GM12878 (cell line): ENCODE results near the gene HOTAIR.

Experiments
- CBFB ChIP-seq: IDR thresholded peaks from 2 replicates; pipeline ENCODE4 v1.6.1; 2016; ENCODE audit warnings: antibody characterized with exemption, low read depth
- HDGF ChIP-seq: fragments of 450-650 bp; IDR thresholded peaks from 2 replicates; pipeline ENCODE4 v1.6.1; 2016; ENCODE audit warnings: antibody characterized with exemption
- MEF2B ChIP-seq: fragments of 450-650 bp; IDR thresholded peaks from 2 replicates; pipeline ENCODE4 v1.6.1; 2018; ENCODE audit warnings: mild to moderate bottlenecking, moderate library complexity; ENCODE audit not compliant: partially characterized antibody, poor library complexity, severe bottlenecking
- NR2F1 ChIP-seq: fragments of 450-650 bp; conservative IDR thresholded peaks from 2 replicates; pipeline ENCODE4 v1.6.1; 2017; ENCODE audit warnings: mild to moderate bottlenecking
- RCOR1 ChIP-seq: conservative IDR thresholded peaks from 2 replicates; pipeline ENCODE4 v1.6.1; 2012; ENCODE audit warnings: low read depth, low read length, improper control_type of control experiment
- ZSCAN29 ChIP-seq: fragments of 450-650 bp; IDR thresholded peaks from 2 replicates; pipeline ENCODE4 v1.6.1; 2017; ENCODE audit warnings: mild to moderate bottlenecking, moderate library complexity
- TF ChIP-seq, protein P1 (sequence below), 3 experiments: IDR thresholded peaks in 2 of 3; conservative IDR thresholded peaks in 1 of 3; 2 replicates each; pipeline ENCODE4 v1.5.1; 2011; ENCODE audit warnings: low read depth in 3 of 3, low read length in 3 of 3, mild to moderate bottlenecking in 3 of 3, control low read depth in 2 of 3, moderate library complexity in 2 of 3, inconsistent platforms in 1 of 3, mixed read lengths in 1 of 3; ENCODE audit not compliant: control insufficient read depth in 2 of 3, insufficient read depth in 1 of 3; ENCODE audit errors: extremely low read depth in 1 of 3
- TF ChIP-seq, protein P2 (sequence below): IDR thresholded peaks from 2 replicates; pipeline ENCODE4 v1.6.1; 2012; ENCODE audit warnings: low read length, inconsistent platforms
- TF ChIP-seq, protein P3 (sequence below): fragments of 450-650 bp; conservative IDR thresholded peaks from 2 replicates; pipeline ENCODE4 v1.6.1; 2017; ENCODE audit warnings: mild to moderate bottlenecking, moderate library complexity

DNA sequence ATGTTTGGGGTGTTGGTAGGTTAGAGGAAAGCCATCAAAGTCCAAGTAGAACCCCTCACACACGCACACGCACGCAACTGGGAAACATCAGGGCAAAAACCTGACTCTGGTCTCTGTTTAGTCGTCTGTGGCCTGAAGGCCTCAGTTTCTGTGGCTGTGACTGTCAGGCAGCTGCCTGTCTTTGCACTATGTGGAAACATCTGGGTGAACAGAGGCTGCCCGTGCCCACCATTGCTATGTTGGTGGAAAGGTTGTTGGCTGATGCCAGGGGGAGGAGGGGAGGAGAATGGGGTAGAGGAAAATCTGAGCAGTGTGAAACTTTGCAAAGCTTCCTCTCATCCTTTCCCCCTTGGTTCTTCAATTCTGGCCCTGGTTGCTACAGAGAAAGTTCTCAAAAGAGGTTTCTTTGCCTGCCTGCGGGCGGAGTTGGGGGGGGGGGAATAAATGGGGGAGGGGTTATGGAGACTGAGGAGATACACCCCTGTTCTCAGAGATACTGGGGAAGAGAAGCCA is 17.7 kb upstream of the HOTAIR start:
- TF ChIP-seq HDGF (no peak), CBFB (no peak), RCOR1 (no peak), MEF2B (no peak), ZSCAN29 (no peak), NR2F1 (no peak)
- TF ChIP-seq, protein P1, sequence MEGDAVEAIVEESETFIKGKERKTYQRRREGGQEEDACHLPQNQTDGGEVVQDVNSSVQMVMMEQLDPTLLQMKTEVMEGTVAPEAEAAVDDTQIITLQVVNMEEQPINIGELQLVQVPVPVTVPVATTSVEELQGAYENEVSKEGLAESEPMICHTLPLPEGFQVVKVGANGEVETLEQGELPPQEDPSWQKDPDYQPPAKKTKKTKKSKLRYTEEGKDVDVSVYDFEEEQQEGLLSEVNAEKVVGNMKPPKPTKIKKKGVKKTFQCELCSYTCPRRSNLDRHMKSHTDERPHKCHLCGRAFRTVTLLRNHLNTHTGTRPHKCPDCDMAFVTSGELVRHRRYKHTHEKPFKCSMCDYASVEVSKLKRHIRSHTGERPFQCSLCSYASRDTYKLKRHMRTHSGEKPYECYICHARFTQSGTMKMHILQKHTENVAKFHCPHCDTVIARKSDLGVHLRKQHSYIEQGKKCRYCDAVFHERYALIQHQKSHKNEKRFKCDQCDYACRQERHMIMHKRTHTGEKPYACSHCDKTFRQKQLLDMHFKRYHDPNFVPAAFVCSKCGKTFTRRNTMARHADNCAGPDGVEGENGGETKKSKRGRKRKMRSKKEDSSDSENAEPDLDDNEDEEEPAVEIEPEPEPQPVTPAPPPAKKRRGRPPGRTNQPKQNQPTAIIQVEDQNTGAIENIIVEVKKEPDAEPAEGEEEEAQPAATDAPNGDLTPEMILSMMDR (IDR thresholded peaks at IDR 0.05 in 2 of 3, conservative IDR thresholded peaks at IDR 0.05 in 1 of 3; ENCODE audit: control insufficient read depth in 2 of 3, extremely low read depth in 1 of 3, insufficient read depth in 1 of 3, low read depth in 3 of 3, low read length in 3 of 3) = no peak
- TF ChIP-seq, protein P2, sequence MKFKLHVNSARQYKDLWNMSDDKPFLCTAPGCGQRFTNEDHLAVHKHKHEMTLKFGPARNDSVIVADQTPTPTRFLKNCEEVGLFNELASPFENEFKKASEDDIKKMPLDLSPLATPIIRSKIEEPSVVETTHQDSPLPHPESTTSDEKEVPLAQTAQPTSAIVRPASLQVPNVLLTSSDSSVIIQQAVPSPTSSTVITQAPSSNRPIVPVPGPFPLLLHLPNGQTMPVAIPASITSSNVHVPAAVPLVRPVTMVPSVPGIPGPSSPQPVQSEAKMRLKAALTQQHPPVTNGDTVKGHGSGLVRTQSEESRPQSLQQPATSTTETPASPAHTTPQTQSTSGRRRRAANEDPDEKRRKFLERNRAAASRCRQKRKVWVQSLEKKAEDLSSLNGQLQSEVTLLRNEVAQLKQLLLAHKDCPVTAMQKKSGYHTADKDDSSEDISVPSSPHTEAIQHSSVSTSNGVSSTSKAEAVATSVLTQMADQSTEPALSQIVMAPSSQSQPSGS = no peak
- TF ChIP-seq, protein P3, sequence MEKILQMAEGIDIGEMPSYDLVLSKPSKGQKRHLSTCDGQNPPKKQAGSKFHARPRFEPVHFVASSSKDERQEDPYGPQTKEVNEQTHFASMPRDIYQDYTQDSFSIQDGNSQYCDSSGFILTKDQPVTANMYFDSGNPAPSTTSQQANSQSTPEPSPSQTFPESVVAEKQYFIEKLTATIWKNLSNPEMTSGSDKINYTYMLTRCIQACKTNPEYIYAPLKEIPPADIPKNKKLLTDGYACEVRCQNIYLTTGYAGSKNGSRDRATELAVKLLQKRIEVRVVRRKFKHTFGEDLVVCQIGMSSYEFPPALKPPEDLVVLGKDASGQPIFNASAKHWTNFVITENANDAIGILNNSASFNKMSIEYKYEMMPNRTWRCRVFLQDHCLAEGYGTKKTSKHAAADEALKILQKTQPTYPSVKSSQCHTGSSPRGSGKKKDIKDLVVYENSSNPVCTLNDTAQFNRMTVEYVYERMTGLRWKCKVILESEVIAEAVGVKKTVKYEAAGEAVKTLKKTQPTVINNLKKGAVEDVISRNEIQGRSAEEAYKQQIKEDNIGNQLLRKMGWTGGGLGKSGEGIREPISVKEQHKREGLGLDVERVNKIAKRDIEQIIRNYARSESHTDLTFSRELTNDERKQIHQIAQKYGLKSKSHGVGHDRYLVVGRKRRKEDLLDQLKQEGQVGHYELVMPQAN = no peak
